ENCODE measurements around the gene ADARB2.

Gene ADARB2

DNA sequence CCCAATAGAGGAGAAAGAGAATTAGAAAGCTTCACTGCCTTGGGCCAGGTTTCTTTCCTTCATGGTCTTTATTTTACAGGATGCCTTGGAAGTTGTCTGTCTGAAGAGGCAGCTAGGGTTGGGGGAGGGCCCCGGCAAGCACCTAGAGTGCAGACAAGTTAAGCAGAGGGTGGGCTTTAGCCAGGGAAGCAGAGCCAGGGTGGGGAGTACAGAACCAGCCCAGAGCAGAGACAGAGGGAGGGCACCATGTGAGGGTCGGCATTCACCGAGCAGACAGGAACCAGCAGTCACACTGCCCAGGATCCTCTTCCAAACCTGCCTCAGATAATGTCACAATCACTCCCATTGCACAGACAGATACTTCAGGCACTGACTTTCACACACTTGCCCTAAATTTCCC lies 75.9 kb downstream of the ADARB2 start:
- no peak for FAIRE-seq

DNA sequence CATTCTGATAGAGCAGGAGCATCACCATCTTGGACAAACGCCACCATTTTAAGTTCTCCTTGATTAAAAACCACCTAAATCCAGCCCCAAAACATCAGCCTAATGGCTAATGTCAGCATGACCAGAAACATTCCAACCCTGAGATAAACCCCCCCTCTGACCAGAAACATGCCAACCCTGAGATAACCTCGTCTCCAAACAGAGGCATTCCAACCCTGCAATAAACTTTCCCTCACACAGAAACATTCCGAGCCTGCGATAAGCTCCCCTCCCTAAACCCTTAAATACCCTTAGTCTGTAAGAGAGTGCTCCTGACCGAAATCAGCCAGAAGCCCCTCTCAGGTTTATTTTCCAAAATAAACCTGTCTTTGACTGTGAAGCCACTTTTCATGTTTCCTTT lies 76.5 kb downstream of the ADARB2 start:
- no peak for FAIRE-seq

DNA sequence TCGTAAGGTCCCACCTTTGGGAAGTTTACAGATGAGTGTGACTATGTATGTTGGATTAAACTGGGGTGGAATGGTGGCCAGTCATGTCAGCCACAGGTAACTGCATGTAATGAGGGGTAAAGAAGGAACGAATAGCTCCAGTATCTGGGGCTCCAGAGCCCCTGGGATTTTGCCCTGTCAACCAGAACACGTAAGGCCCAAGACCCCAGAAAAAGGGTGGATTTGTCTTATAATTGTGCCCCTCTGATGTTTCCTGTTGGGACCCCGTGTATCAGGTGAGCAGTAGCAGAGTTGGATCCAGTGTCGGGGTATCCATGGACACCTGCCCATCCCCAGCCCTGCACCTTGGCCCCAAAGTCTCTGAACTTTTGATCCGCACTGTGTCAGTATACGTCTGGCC lies 76.9 kb downstream of the ADARB2 start:
- FAIRE-seq = no peak

DNA sequence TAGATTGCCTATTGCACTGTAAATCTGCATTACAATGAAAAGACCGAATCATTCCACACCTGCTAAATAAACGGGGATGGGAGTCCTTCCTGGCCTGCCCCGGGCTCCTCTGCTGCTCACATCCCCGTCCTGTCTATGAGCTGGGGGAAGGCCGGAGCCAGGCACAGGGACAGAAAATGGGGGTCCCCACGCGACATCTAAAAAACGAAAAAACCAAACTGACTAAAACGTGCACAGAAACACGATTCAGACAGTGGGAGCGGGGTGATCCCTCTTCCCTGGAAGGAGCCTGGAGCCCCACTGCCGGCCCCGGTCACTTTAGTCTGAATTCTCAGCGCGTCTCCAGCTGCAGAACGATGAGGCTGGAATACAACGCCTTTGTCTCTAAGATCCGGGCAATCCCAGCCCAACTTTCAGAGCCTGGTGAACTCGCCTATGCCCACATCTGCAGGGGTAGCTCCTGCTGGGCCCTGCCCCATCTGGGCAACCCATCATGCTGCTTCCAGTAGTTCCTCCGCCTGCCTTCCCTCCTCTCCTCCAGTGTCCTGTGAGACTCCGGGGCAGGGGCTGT lies 78.0 kb downstream of the ADARB2 start:
- no peak for FAIRE-seq

DNA sequence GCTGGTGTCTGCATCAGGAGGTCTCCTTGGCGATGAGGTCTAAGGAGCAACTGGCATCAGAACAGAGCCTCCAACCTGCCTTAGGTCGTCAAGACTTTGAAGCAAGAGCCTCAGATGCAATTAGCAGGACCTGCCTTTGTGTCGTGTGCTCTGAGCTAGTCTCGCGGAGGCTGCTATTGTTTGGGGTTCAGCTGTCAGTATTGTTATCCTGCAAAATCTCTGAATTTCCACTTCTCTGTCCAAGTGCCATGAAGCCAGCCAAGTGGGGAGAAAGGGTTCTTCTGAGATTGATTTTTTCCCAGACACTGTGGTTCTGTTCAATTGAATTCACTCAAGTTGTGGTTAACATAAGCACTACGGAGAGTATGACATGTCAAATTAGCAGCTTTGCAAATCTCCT lies 78.7 kb downstream of the ADARB2 start:
- no peak for FAIRE-seq

DNA sequence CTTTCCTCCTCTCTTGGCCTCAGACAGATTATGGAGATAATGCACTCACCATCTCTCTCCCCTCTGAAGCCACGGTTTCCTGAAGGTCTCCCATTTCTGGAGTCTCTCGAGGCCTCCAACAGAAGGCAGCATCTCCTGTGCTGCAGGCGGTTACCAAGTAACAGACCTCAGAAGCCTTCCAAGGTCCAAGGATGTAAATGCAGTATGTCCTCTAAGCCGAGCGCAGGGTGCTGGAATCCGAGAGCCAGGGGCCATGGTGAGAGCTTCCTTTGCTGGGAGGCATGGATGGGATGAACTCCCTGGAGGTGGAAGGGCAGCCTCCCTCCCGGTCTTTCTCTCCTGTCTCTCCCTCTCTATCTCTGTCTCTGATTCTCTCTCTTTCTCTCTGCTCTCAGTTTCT lies 79.8 kb downstream of the ADARB2 start:
- FAIRE-seq = no peak

DNA sequence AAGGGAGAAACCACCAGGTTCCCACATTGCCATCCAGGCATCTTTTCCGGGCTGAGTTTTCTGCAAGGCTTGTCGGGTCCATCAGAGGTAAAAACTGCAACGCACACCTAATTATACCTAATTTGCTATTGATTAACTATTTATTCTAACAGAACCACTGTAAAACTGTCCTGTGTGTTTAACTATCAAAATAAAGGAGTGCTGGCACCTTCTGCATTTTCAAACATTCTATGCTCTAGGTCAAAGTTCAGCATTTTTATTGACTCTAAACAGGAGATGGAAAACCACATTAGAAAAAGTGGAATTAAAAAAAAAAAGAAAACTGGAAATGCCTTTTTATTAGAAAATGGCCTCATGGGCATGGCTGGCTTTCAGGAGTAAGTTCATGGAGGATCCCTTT lies 82.0 kb downstream of the ADARB2 start:
- FAIRE-seq = no peak

DNA sequence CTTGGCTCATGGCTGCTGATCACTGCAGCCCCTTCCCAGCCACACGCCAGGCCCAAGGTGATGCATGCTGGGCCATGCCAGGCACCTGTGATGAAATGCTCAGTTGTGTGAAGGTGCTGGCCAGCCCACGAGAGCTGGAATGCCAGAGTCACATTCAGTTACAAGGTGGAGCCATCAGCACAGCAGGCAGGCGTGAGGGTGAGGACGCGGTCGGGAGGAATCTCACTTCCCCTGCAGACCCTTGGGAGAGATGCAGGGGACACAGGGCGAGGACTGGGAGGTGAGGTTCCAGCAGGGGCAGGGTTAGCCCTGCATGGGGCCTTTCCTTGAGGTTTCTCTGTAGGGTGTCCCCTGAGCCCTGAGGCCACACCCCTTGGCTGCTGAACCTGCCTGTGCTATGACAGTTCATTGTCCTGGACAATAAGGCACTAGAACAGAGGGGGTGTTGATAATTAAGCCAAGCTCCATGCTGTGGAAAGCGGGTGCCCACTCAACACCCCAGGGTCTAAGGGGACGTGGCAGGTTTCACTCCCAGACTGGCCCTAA lies 82.4 kb downstream of the ADARB2 start:
- no peak for FAIRE-seq

DNA sequence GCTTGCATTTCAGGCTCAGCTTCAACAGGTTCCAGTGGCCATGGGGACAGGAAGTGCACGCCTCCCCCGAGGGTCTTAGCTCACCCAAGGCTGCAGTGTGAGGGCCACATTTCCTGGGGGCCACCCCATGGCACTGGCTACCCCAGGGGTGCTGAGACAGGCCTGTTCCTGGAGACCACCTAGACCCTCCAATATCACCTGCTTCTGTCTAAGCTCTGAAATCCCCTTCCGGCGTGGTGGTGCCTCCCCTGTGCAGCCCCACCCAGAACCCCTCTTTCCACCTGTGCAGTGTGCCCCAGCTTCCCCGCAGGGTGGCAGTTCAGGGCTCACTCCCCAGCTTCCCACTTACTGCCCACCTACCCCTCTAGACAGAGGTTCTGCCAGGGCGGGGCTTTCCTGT lies 83.1 kb downstream of the ADARB2 start:
- FAIRE-seq = no peak

DNA sequence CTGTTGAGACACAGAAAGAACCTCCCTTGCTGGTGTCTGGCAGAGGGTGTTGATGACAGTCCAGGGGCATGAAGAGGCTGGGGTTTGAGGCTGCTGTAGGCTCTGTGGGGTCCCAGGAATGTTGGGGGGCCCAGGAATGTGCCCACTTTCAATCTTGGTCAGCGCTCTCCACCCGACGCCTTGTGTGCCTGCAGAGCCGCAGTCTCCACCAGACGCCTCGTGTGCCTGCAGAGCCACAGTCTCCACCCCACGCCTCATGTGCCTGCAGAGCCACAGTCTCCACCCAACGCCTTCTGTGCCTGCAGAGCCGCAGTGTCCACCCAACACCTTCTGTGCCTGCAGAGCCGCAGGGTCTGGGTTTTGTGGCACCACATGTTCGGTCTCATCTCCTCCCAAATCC lies 84.0 kb downstream of the ADARB2 start:
- no peak for FAIRE-seq

DNA sequence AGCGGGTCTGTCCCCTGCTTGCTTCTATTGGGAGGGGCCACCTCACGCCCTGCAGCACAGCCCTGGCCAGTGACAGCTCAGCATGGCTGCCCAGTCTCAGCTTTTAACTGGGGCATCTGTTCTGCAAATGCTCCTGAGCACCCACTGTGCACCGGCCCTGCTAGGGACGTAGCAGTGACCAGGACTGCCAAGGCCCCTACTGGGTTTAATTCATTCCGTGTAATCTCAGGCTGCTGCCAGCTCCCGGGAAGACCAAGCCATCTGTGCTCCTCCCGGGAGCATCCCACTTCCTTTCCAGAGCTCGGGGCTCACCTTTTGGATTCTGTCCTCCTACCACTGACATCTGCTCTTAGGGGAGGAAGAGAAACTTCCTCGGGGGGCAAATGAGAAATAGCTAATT lies 85.2 kb downstream of the ADARB2 start:
- no peak for FAIRE-seq

DNA sequence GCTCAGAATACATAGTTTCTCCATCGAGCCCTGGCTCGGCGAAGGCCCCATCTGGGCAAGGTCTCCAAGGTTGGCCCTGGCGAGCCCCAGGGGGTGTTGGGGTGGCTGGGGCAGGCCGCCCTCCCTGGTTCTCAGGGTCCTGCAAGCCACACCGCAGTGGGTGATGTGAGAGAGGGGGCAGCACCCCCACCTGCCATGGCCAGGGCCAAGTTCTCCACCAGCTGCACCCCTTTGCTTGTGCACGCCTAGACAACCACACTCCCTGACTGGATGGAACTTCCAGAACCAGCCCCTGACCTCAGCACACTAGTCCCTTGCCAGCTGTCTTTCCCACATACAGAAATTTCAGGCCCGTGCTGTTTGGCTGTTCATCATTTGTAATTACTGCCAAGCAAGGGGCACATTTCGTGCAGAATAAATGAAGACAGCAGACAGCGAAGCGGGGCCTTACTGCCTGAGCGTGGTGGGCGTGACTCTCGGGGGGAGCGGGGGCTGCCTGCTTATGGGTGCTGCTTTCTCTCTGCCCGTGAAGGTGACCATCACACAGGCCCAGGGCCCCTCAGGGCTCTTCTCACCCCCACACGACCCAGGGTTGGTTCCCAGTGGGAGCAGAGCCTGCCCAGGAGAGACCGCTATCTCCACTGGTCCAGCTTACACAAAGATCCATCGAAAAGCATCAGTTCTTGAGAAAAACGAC lies 85.9 kb downstream of the ADARB2 start:
- FAIRE-seq = no peak

DNA sequence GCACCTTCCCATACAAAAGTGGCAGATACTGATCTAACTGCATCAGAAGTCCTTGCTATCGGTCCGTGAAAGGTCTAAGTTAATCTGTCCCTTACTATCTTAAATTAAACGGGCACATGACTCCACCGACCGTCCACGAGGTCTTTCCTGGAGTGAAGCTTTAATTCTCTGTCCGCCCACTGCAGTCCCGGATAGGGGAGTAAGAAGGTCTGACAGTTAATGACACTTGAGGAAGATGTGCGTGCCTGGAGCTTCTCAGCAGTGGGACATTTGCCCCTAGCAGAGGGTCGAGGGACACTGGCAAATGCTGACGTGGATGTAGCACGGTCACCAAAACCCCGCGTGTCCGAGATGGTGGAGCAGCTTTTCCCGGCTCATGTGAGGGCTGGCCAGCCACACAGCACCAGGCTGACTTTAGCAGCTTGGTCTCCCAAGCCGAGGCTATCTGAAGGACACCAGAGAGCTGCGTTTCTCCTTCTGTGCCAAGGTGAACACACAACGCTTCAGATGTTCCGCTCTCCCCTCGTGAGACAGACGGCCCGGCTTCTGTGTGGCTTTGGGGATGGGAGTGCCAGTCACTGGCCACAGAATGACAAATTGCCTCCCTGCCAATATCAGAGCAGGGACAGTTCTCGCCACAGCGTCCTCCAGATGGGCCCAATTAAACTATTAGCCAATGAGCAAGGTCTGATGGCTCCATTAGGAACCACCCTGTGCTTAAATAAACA lies 86.6 kb downstream of the ADARB2 start:
- FAIRE-seq = no peak

DNA sequence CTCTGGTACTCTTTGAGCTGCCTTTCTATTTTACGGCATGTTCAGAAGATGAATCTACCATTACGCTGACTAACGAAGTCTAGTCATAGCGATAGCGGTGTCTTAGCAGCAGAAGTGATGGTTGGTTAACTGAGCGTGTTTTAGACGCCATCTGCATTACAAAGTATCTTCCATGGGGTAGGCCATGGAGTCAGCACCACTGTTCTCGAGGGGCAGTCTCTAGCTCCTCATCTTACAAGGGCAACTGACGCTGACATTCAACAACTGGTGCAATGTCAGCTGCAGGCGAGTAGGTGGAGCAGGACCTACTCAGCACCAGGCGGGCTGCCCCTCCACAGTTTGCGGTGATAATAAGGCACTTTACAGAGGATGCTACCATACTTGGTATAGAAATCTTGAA lies 88.7 kb downstream of the ADARB2 start:
- FAIRE-seq = no peak

DNA sequence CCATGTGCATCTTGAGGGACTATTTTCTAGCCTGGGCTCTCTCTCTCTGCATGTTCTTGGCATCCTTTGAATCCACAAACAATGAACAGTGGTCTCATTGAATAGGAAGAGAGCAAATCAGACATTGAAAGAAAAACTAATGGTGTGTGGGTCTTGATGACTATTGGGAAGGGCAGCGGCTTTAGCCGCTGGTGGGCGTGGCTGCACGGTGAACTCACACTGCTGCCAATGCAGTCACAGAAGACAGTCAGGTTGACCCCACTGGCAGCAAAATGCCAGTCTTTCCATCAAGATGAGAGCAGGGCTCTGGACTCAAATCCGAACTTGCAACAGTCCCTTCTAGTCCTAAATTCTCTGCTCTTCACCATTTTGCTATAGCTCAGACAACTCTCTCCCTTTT lies 91.0 kb downstream of the ADARB2 start:
- FAIRE-seq = no peak

DNA sequence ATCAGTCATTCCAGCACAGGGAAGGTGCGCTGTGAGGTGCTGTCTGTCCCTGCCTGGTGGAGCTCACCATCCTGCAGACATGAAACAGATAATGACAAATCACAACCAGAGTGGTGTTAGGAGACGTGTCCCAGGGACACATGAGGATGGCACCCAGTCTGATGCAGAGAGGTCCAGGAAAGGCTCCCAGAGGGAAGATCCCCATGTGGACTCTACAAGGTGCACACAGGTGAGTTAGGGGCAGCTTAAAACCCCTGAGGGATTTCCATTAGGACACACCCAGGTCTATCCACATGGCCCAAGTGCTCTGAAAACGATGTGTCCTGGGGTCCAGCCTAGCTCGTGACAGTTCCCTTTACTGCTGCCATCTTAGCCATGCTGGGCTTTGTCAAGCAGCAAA lies 91.4 kb downstream of the ADARB2 start:
- no peak for FAIRE-seq

DNA sequence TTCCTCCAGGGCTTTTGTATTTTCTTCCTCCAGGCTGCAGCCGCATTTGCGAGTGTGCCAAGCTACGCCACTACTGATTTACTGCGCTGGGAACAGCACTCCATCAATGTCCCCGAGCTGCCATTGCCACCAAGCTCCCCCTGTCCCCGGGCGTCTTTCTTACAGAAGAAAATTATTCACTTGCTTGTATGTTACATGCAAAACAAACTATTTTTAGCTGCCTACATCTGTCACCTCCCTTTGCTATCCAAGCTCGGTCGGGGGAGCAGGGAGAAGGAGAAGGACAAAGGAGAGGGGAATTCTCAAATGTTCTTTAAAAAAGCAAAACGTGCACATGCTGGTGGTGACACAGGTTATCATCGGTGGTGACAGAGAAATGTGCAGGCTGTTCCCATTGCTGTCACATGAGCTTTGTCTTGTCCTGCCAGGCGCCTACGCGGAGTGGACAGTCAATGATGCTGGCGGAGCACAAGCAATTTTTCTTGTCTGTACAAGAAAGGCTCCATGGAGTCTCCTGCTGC lies 93.1 kb downstream of the ADARB2 start:
- FAIRE-seq = no peak

DNA sequence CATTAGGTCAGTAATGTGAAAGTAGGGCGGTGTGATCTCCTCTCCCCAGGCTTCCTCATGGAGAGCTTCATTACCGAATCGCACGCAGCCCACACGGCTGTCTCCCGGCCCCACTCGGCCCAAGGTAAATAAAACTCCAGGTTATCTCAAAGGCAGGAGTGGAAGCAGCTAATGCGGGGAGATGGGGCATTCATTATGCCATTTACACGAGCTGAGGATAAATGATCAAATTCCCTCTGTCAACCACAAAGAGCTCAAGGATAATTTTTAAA lies 93.5 kb downstream of the ADARB2 start:
- no peak for FAIRE-seq

DNA sequence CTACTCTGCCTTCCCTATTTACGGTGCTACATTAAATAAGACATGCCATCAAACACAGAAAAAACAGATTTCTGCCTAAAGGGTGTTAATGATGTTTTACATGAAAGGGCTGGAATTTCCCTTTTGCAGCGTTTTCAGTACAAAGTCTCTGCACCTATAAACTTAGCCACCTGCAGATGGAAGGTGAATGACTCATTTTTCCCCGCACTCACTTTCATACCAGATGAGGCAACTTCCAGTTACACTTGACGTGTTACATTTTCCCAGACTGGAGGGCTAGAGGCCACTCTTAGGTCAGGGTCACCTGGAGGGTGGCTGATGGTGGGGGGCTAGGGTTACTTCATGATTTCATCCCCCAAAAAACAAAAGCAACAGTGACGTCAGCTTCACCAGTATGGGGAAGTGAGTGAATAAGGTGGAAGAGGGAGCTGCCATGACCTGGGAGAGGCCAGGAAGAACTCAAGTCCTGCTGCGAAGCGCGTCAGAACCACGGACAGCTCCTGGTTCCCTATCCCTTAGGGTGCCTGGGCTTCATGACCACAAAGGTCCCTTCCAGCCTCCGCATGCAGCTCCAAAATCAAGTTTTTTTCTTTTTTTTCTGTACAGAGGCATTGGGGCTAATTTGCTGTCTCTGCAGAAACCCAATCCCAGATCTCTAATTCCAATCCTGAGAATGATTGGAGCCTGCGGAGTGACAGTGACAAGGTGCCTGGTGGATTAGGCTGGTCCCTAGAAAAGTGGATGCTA lies 94.0 kb downstream of the ADARB2 start:
- no peak for FAIRE-seq

DNA sequence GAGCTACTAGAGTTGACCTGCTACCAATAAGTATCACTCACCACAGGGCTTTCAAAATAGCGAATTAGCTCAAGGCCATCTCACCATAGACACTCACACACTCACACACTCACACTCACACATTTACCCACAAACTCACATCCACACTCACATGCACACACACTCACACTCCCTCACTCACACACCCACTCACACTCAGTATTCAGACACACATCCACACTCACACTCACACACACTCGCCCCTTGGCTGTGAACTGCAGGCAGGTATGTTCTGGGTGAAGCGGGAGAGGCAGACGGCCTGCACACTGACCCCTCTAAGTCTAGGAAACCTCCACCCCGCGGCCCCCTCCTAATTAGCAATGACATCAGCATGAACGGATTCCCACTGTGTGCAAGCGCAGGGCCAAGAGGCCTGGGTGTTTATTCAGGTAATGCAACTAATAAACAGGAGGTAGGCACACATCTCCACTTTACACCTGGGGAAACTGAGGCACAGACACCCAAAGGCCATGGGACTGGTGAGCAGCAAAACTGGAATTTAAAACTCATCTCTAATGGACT lies 94.6 kb downstream of the ADARB2 start:
- FAIRE-seq = no peak

DNA sequence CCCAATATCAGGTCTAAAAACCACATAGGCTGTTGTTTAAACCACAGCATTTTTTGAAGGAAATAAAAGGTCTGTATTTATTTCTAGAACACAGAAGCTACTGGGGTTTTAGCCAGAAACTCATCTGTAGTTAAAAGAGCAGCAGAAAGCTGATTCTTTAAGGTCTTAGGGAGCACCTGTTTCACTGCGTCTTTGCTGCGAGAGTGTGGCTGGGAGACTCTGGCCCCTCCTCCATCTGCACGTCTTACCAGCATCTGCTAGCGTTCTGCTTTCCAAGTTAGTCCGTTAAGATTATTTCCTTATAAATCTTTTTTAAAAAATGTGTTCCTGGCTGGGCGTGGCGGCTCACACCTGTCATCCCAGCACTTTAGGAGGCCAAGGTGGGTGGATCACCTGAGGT lies 95.9 kb downstream of the ADARB2 start:
- no peak for FAIRE-seq

DNA sequence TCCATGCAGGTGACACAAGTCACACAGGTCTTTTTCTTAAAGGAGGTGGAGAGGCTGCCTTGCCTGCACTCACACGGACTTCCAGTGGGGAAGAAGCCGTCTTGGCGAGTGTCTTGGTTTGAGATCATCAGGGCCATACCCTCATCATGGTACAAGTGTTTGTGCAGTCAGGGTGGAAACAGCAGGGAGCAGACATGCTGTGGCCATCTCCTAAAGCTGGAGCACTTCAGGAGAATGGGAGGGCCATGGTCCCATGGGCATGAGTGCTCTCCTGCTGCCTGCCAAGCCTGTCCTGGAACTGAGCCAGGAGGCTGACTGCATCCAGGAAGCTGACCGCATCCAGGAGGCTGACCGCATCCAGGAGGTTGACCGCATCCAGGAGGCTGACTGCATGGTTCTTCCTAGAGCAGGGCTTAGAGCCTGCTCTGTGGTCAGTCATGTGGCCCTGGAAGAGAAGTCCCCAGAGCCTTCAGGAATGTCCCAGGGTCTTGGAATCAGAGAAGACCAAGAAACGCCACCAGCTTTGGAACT lies 98.4 kb downstream of the ADARB2 start:
- FAIRE-seq = no peak

DNA sequence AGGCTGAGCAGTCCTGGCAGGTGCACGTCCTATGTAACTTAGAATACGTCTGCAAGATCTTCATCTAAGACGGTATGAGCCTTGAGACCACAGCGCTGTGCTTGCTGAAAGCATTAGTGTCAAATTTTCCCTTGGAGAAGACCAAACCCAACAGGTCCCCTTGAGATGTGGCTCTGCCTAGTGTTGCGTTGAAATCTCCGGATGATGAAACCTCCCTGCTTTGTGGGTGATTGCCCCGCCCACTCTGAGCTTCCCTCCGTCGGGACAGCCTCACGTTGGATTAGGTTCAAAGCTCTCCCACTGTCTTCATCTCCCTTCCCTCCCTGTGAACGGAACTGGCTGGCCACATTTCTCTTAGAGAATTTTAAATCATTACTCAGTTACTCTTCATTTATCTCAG lies 102.0 kb downstream of the ADARB2 start:
- no peak for FAIRE-seq

Data from colon (tissue), 2 donors.